NCI-H1436 (cell line): ENCODE measurements around the gene PHEX.
"Not testable (repeated sequence)": the region's sequence is repeated elsewhere in the genome, so short reads cannot be mapped to it uniquely, and the experiment has no call there.

Experiments used
- DNase-seq: peaks from one replicate; lab custom pipeline; 2025; lab: John Stamatoyannopoulos, UW

Gene PHEX

GRCh38 chrX:22248401-22248800, 216.3 kb downstream of the PHEX start:
- DNase-seq, result no peak

- DNase-seq, result peak; percentile 5
These were observed 217.2 kb downstream of the PHEX start for GRCh38 chrX:22249371-22249770.

GRCh38 chrX:22268706-22269105, 236.6 kb downstream of the PHEX start:
- DNase-seq, result no peak

- no peak for DNase-seq
These were observed 240.5 kb downstream of the PHEX start, which contains the start of gene CBLL2 for GRCh38 chrX:22272613-22273012. TSS of gene CBLL2 (plus strand) at chrX:22272913. CDS start at chrX:22272992, 79 bp downstream.

- DNase-seq, result no peak
These were observed 241.7 kb downstream of the PHEX start for GRCh38 chrX:22273714-22274317.

GRCh38 chrX:22276781-22277180, 244.7 kb downstream of the PHEX start:
- no peak for DNase-seq

- DNase-seq, result no peak
These were observed 246.2 kb downstream of the PHEX start for GRCh38 chrX:22278375-22278774.

- not testable (repeated sequence) for DNase-seq
These were observed 257.1 kb downstream of the PHEX start for GRCh38 chrX:22289209-22289608.

GRCh38 chrX:22296871-22297270, 264.7 kb downstream of the PHEX start:
- DNase-seq, result no peak

- peak; percentile 61 for DNase-seq
These were observed 268.0 kb downstream of the PHEX start for GRCh38 chrX:22300130-22300529.
